ENCODE measurements around the gene GBX1. TPM values are rescaled to one million over a fixed set of nuclear protein-coding genes. Genes with fewer than 3 reads are reported as not detected.

The GBX1 gene
- total RNA-seq, 1 donor from 2014 or later = not detected

GRCh38 chr7:151202836-151203235 is 35.3 kb upstream of the GBX1 start:
- Mint-ChIP-seq H3K27ac (no peak overlapping the region), H3K36me3 (ENCODE audit: low read depth) (no peaks in the 10 kb centered on the region), H3K27me3 (peaks cover 12% of the 10 kb centered on the region), H3K9me3 (no peaks in the 10 kb centered on the region), H3K4me1 (peaks cover 13% of the 10 kb centered on the region), H3K4me3 (no peak overlapping the region)
- intact Hi-C loops (cut with micrococcal nuclease) = no loop called here
- DNase-seq = no peak

DNA sequence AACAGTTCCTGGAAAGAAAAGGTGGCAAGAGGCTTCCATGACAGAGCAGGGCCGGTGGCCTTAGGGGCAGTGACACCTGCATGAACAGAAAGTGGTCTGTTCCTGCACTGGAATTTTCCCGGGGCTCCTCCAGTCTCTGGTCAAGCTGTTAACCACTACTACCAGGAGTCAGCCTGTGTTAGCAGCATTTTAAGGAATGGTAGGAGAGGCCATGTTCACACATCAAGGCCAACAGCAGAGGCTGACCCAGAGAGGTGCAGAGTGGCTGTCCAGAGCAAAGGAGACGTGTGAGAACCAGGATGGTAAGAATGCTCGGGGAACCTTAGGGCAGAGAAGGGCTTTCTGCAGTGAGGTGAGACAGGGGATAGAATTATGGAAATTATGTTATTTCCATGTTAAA is 34.3 kb upstream of the GBX1 start:
- Mint-ChIP-seq H3K9me3 (no peaks in the 10 kb centered on the region), H3K27ac (no peak overlapping the region), H3K36me3 (ENCODE audit: low read depth) (no peaks in the 10 kb centered on the region), H3K27me3 (peaks cover 12% of the 10 kb centered on the region), H3K4me3 (no peak overlapping the region), H3K4me1 (peaks cover 2% of the 10 kb centered on the region)
- intact Hi-C loops (cut with micrococcal nuclease) = no loop called here
- no peak for DNase-seq

DNA sequence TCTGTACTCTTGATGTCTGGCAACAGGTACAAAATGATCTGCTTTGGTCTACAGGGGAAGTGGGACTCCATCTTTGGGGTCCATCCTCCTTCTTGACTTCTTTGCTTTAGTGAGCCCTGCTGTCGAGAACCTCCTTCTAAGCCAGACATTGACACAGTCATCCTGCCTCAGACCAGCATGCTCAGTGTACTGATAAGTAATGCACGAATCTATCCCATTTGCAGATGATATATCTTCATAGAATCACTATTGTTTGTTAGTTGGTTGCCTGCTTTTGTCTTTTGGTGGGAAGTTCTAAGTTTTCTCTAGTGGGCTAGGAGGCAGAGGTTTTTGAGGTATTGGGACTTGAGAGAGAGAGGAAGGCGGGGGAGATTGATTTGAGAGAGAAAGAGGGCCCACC is 33.9 kb upstream of the GBX1 start:
- Mint-ChIP-seq H3K9me3 (no peaks in the 10 kb centered on the region), H3K27ac (no peak overlapping the region), H3K36me3 (ENCODE audit: low read depth) (no peaks in the 10 kb centered on the region), H3K4me1 (no peaks in the 10 kb centered on the region), H3K4me3 (no peak overlapping the region), H3K27me3 (peaks cover 12% of the 10 kb centered on the region)
- intact Hi-C loops (cut with micrococcal nuclease) = no loop called here
- no peak for DNase-seq

DNA sequence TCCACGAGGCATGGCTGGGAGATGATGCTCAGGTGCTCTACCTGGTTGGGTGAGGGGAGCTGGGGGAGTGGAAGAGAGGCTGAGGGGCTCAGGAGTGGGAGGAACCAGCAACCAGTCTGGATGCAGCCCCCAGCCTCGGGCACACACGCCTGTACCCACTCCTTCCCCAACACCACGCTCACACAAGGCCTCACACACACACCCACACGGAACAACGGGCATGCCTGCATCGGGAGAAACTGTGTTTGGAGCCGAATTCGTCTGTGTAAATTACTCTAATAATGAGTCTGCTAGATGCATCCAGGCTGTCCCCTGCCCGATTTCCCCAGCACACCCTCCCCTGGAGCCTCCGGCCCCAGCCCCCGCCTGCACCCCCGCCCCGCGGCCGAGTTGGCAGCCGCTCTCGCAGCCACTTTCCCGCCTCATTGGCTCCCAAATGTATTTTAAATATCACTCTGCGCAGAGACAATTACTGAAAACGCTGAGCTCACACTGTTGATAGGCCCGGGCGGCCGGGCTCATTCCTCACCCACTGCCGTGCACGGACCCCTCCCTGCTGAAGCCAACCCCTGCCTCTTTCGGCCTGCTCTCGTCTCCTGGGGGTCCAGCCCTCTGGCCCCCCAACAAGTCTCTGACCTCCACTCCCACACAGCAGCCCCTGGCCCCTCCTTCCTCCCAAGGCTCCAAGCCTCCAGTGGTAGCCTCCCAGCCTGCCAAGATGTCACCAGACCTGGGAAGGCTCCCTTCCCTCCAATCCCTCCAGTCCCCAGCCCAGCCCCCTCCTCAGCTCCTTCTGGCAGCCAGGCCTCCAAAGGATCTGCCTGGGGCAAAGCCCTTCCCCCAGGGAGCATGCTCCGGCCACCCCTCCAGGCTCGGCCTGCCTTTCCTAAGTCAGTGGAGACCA is 31.7 kb upstream of the GBX1 start:
- no peak for DNase-seq
- peaks cover 14% of the 10 kb centered on the region for H3K27me3 Mint-ChIP-seq
- peaks cover under 1% of the 10 kb centered on the region for H3K4me1 Mint-ChIP-seq
- no peaks in the 10 kb centered on the region for H3K9me3 Mint-ChIP-seq
- H3K27ac Mint-ChIP-seq = no peak overlapping the region
- intact Hi-C loops (cut with micrococcal nuclease) = no loop called here
- no peaks in the 10 kb centered on the region for H3K36me3 Mint-ChIP-seq (ENCODE audit: low read depth)
- H3K4me3 Mint-ChIP-seq = no peak overlapping the region

GRCh38 chr7:151197932-151198331 is 30.4 kb upstream of the GBX1 start:
- H3K27ac Mint-ChIP-seq = no peak overlapping the region
- intact Hi-C loops (cut with micrococcal nuclease) = no loop called here
- no peaks in the 10 kb centered on the region for H3K36me3 Mint-ChIP-seq (ENCODE audit: low read depth)

DNA sequence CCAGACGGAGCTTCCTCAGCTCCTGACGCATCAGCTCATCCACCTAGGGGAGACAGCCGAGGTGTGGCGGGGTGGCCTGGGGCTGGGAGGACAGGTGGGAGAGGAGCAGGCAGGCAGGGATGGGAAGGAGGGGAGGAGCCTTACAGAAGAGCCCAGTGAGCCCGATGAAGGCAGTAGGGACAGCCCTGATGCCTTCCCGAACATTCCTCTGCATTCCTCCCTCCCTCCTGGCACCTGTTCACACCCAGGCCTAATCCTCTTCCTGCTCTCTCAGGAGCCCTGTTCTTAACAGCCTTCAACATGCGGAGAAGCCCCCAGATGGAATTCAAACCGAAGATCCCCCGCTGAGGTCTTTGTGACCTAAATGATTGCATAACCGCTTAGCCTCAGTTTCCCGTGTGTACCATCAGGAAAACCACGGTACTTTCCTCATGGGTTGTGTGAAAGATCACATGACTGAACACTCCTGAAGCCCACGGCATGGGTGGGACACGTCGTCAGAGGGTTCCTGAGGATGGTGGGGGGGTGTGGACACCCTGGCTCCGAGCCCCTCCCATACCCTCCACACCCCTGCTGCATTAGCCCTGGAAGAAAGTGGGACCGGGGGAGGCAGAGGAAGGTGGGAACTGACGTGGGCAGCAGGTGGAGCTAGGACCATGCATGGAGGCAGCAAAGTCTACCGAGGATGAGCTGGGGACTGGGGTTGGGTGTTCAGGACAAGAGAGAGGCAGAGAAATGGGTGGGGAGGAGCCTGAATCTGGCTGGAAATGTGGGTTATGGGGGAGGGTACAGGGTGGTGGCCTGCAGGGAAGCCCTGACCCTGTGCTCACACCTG is 28.3 kb upstream of the GBX1 start:
- Mint-ChIP-seq H3K27me3 (peaks cover 5% of the 10 kb centered on the region), H3K9me3 (no peaks in the 10 kb centered on the region), H3K36me3 (ENCODE audit: low read depth) (no peaks in the 10 kb centered on the region), H3K27ac (no peak overlapping the region), H3K4me3 (no peak overlapping the region), H3K4me1 (peaks cover 2% of the 10 kb centered on the region)
- DNase-seq = no peak
- intact Hi-C loops (cut with micrococcal nuclease) = no loop called here

More at GRCh38 chr7:151197932-151198331, 30.4 kb upstream of the GBX1 start:
- H3K4me1 Mint-ChIP-seq = peaks cover 2% of the 10 kb centered on the region
- H3K4me3 Mint-ChIP-seq = no peak overlapping the region
- DNase-seq = no peak
- no peaks in the 10 kb centered on the region for H3K9me3 Mint-ChIP-seq
- H3K27me3 Mint-ChIP-seq = peaks cover 13% of the 10 kb centered on the region

GRCh38 chr7:151194188-151194587 is 26.7 kb upstream of the GBX1 start:
- no peaks in the 10 kb centered on the region for H3K9me3 Mint-ChIP-seq
- intact Hi-C loops (cut with micrococcal nuclease) = no loop called here

GRCh38 chr7:151193203-151193978 is 25.9 kb upstream of the GBX1 start:
- DNase-seq = no peak
- no peaks in the 10 kb centered on the region for H3K36me3 Mint-ChIP-seq (ENCODE audit: low read depth)
- peaks cover 10% of the 10 kb centered on the region for H3K27me3 Mint-ChIP-seq
- H3K4me3 Mint-ChIP-seq = no peak overlapping the region
- no peaks in the 10 kb centered on the region for H3K9me3 Mint-ChIP-seq
- H3K27ac Mint-ChIP-seq = no peak overlapping the region
- H3K4me1 Mint-ChIP-seq = peaks cover 2% of the 10 kb centered on the region
- intact Hi-C loops (cut with micrococcal nuclease) = no loop called here

More at GRCh38 chr7:151194188-151194587, 26.7 kb upstream of the GBX1 start:
- Mint-ChIP-seq H3K4me1 (peaks cover 2% of the 10 kb centered on the region), H3K4me3 (no peak overlapping the region), H3K27ac (no peak overlapping the region), H3K36me3 (ENCODE audit: low read depth) (no peaks in the 10 kb centered on the region), H3K27me3 (peaks cover 8% of the 10 kb centered on the region)
- no peak for DNase-seq

DNA sequence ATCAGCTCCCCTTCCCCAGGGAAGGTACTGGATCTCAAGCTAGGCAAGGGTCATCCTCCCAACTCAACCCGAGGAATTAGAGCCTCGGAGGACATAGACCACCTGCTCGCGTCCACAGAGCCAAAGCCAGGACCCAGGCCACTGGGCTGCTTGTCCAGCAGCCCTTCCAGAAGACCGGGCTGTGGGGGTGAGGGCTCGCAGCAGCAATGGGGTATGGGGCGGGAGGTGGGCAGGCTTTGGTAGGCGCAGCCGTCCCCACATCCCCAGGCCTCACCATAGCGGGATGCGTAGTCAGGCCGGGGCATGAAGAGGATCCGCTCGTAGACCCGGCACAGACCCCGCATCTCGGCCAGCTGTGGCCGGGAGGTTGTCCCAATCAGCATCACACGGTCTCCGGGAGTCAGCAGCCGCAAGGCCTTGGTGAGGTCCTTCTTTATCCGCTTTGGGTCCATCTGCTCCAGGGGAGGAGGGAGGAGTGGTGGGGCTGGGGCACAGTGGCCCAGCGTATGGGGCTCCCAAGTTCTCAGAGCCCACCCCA is 24.6 kb upstream of the GBX1 start:
- H3K4me1 Mint-ChIP-seq = peaks cover 2% of the 10 kb centered on the region
- peaks cover 13% of the 10 kb centered on the region for H3K27me3 Mint-ChIP-seq
- no peaks in the 10 kb centered on the region for H3K9me3 Mint-ChIP-seq
- H3K4me3 Mint-ChIP-seq = no peak overlapping the region
- no peaks in the 10 kb centered on the region for H3K36me3 Mint-ChIP-seq (ENCODE audit: low read depth)
- no peak for DNase-seq
- intact Hi-C loops (cut with micrococcal nuclease) = no loop called here
- H3K27ac Mint-ChIP-seq = no peak overlapping the region

DNA sequence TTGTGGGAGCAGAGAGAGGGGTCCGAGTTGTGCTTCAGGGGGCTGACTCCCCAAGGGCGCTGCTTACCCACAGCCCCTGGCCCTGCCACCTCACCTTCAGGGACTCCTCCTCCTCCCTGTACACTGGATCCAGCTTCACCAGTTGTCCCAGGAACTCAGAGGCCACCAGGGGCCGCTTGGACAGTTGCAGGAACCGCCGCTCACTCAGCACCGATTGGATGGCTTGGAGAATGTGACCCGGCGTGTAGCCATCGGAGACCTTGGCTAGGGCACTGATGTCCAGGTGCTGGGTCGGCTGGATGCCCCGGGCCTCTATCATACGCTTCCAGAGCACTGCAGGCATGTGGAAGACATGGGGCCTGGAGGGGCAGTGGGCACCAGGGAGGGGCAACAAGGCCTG is 24.1 kb upstream of the GBX1 start:
- intact Hi-C loops (cut with micrococcal nuclease) = no loop called here
- H3K9me3 Mint-ChIP-seq = no peaks in the 10 kb centered on the region

GRCh38 chr7:151189038-151189437 is 21.5 kb upstream of the GBX1 start:
- no peaks in the 10 kb centered on the region for H3K4me1 Mint-ChIP-seq
- no peaks in the 10 kb centered on the region for H3K9me3 Mint-ChIP-seq
- H3K36me3 Mint-ChIP-seq (ENCODE audit: low read depth) = no peaks in the 10 kb centered on the region
- H3K27ac Mint-ChIP-seq = no peak overlapping the region
- intact Hi-C loops (cut with micrococcal nuclease) = no loop called here
- no peak for DNase-seq
- peaks cover 7% of the 10 kb centered on the region for H3K27me3 Mint-ChIP-seq
- H3K4me3 Mint-ChIP-seq = no peak overlapping the region

More for the DNA sequence above, 24.1 kb upstream of the GBX1 start:
- Mint-ChIP-seq H3K27ac (no peak overlapping the region), H3K27me3 (peaks cover 13% of the 10 kb centered on the region), H3K36me3 (ENCODE audit: low read depth) (no peaks in the 10 kb centered on the region), H3K4me1 (peaks cover 2% of the 10 kb centered on the region), H3K4me3 (no peak overlapping the region)
- DNase-seq = no peak

DNA sequence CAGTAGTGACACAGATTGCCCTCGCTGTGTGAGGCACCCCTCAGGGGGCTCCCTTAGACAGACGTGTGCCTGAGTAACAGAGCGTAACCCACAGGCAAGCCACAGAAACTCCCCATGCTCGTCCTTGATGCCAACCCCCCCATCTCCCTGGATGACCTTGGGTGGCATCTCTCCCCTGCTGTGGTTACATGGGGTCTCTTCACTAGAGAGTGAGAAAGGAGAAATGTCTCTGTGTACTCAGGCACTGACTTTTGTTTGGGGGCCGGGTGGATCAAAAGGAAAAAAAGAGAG is 20.7 kb upstream of the GBX1 start:
- Mint-ChIP-seq H3K27ac (no peak overlapping the region), H3K36me3 (ENCODE audit: low read depth) (no peaks in the 10 kb centered on the region), H3K27me3 (peaks cover 7% of the 10 kb centered on the region), H3K4me3 (no peak overlapping the region), H3K4me1 (no peaks in the 10 kb centered on the region), H3K9me3 (no peaks in the 10 kb centered on the region)
- DNase-seq = no peak
- intact Hi-C loops (cut with micrococcal nuclease) = no loop called here

GRCh38 chr7:151187409-151188251 is 20.1 kb upstream of the GBX1 start:
- no peaks in the 10 kb centered on the region for H3K9me3 Mint-ChIP-seq
- H3K27me3 Mint-ChIP-seq = peaks cover 7% of the 10 kb centered on the region
- no peak overlapping the region for H3K27ac Mint-ChIP-seq
- DNase-seq = no peak
- no peaks in the 10 kb centered on the region for H3K4me1 Mint-ChIP-seq
- intact Hi-C loops (cut with micrococcal nuclease) = no loop called here
- no peaks in the 10 kb centered on the region for H3K36me3 Mint-ChIP-seq (ENCODE audit: low read depth)
- H3K4me3 Mint-ChIP-seq = no peak overlapping the region

Measured in activated CD4-positive, alpha-beta T cell treated with anti-CD3 and anti-CD28 coated beads, Interleukin-2, amount 10 ng/mL, durations not matched to agents 24 days and 14 days (primary cell).